Stomach smooth muscle (tissue), 2 donors: ENCODE results near the gene HPSE2.
"Not testable (repeated sequence)": the region's sequence is repeated elsewhere in the genome, so short reads cannot be mapped to it uniquely, and the experiment has no call there.

Experiments used
- H3K27ac ChIP-seq: one replicate; pipeline ENCODE4 v1.7.0; 2013; ENCODE audit warnings: mild to moderate bottlenecking, low read length, inconsistent platforms
- H3K27me3 ChIP-seq, 2 donors: one replicate each; pipeline ENCODE4 v1.7.0; 2013; ENCODE audit warnings: low read length in 2 of 2; ENCODE audit not compliant: insufficient read depth in 2 of 2, control insufficient read depth in 1 of 2
- H3K36me3 ChIP-seq, 2 donors: one replicate each; pipeline ENCODE4 v1.7.0; 2013; ENCODE audit warnings: low read length in 2 of 2; ENCODE audit not compliant: control insufficient read depth in 2 of 2, insufficient read depth in 2 of 2
- H3K4me1 ChIP-seq: one replicate; pipeline ENCODE4 v1.7.0; 2013; ENCODE audit warnings: low read length; ENCODE audit not compliant: control insufficient read depth, insufficient read depth
- H3K4me3 ChIP-seq, 2 donors: one replicate each; pipeline ENCODE4 v1.7.0; 2013; ENCODE audit warnings: low read length in 2 of 2
- H3K9ac ChIP-seq, 2 donors: one replicate each; pipeline ENCODE4 v1.7.0; 2013; ENCODE audit warnings: low read length in 2 of 2, mild to moderate bottlenecking in 1 of 2
- H3K9me3 ChIP-seq, 2 donors: one replicate each; pipeline ENCODE4 v1.7.0; 2013; ENCODE audit warnings: low read length in 2 of 2; ENCODE audit not compliant: control insufficient read depth in 2 of 2
- donor health status: healthy.
- donor health status: Pancreatic carcinoma.

HPSE2 gene

DNA sequence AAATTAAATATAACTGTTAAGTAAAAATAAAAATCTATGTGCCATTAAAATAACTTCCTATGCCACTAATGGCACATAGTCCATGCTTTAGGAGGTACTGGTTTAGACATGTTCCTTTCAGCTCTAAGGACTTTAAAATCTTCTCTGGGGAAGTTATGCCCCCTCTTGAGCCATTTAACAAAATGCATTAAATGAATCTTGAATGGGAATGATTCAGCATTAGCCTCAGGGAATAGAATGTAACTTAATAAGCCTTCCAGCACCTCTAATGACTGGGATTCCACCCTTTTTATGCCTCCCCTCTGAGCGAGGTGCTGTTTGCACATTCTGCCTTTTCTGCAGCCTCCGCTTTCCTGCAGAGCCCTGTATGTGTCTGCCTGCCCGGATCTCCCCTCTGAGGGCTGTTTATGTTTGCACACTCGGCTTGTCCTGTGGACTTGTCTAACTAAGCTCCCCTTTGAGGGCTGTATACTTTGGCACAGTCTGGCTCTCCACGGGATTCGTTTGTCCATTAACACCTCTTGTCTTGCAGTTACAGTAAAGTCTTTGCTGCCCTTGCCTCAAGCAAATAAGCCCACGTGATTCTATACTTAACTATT lies 680.5 kb downstream of the HPSE2 start:
- Histone ChIP-seq H3K4me3 (no peak overlapping the region), H3K27me3 (no peaks in the 10 kb centered on the region), H3K4me1 (no peaks in the 10 kb centered on the region), H3K9ac (no peak overlapping the region), H3K9me3 (no peaks in the 10 kb centered on the region), H3K27ac (no peak overlapping the region), H3K36me3 (no peaks in the 10 kb centered on the region)

DNA sequence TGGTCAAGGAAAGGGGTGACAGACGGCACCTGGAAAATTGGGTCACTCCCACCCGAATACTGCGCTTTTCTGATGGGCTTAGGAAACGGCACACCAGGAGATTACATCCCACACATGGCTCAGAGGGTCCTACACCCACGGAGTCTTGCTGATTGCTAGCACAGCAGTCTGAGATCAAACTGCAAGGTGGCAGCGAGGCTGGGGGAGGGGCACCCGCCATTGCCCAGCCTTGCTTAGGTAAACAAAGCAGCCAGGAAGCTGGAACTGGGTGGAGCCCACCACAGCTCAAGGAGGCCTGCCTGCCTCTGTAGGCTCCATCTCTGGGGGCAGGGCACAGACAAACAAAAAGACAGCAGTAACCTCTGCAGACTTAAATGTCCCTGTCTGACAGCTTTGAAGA lies 694.1 kb downstream of the HPSE2 start:
- H3K9me3 ChIP-seq, H3K36me3 ChIP-seq, H3K4me3 ChIP-seq, H3K4me1 ChIP-seq, H3K9ac ChIP-seq, H3K27me3 ChIP-seq, H3K27ac ChIP-seq: not testable (repeated sequence)

DNA sequence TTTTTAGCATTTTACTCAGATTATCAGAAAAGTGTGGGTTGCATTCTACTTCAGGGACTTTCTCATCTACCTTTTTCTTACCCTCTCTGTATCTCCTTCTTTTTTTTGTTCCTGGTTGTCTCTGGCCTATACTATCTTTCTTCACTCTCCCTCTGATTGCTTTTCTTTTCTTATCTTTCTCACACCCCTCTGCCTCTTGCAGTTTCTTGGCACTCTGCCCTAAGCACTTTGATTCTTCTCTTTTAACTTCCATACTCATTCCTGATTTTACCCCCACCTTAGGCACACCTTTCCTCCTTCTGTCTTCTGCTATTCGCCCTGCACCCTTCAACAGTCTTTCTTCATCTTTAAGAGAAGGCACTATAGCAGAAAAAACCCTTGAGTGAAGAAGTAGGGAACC lies 696.1 kb downstream of the HPSE2 start:
- no peak overlapping the region for H3K9ac ChIP-seq
- no peaks in the 10 kb centered on the region for H3K27me3 ChIP-seq
- H3K36me3 ChIP-seq: no peaks in the 10 kb centered on the region
- no peaks in the 10 kb centered on the region for H3K9me3 ChIP-seq
- no peak overlapping the region for H3K27ac ChIP-seq
- no peaks in the 10 kb centered on the region for H3K4me1 ChIP-seq
- no peak overlapping the region for H3K4me3 ChIP-seq

DNA sequence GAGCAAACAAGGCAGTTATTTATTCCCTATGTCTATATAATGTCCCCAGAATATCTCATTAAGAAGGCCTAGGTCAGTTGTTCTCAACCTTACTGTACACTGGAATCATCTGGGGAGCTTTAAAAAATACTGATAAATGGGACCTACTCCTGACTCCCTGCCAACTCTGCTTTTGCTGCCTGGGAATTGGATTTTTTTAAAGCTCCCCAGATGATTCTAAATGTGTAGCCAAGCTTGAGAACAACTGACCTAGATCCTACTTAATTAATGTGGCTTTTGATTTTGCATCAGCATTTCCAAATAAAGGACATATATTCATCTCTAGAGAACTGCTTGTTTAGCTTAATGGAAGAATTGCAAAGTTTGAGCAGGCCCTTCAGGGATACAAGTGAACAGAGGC lies 697.2 kb downstream of the HPSE2 start:
- H3K9me3 ChIP-seq: no peaks in the 10 kb centered on the region
- H3K4me1 ChIP-seq: no peaks in the 10 kb centered on the region
- no peaks in the 10 kb centered on the region for H3K36me3 ChIP-seq
- no peaks in the 10 kb centered on the region for H3K27me3 ChIP-seq
- no peak overlapping the region for H3K4me3 ChIP-seq
- H3K9ac ChIP-seq: no peak overlapping the region
- no peak overlapping the region for H3K27ac ChIP-seq

DNA sequence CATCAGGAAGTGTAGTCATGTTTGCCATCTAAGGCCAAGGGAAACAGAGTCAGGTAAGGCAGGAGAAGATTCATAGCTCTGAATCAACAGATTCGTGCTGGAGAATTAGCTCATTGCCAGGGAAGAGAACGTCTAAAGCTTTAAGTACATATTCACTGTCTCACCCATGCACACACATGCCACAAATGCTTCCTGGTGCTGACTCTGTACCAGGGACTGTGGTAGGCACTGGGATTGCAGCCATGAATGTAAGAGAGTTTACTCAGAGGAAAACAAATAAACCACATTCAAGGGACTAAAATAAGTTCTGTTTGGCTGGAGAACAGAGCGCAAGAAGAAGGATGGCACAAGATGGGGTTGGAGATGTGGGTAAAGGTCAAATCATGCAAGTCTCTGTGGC lies 699.1 kb downstream of the HPSE2 start:
- no peaks in the 10 kb centered on the region for H3K36me3 ChIP-seq
- no peak overlapping the region for H3K27ac ChIP-seq
- no peaks in the 10 kb centered on the region for H3K9me3 ChIP-seq
- no peak overlapping the region for H3K4me3 ChIP-seq
- no peaks in the 10 kb centered on the region for H3K27me3 ChIP-seq
- H3K9ac ChIP-seq: no peak overlapping the region
- H3K4me1 ChIP-seq: no peaks in the 10 kb centered on the region

DNA sequence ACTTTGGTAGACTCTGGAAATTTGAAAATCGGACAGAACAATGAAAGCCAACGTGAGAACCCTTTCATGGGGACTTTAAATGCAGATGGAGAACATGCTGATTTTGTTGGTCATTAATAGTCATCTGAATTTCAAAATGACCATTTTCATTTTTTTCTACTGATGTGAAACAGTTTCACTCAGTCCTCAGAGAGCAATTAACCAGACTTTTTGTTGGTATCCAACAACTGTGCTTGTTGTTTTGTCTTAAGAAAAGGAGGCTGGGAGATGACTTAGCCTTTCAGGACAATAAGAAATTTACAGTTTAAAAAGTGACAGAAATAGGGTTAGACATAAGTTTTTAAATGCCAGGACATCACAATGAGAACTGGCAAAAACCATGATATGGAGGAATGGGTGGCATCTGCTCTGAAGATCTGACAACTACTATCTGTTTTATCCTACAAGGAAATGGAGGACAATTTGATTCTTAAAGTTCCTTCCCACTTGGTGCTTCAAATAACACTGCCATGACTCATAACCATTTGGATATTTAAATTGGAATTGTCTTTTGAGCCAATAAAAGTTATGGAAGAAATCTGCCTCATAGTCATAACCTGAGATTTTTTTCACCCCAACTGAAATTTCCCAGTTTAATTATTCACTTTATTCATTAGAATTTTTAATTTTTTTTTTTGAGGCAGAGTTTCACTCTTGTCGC lies 701.8 kb downstream of the HPSE2 start:
- no peaks in the 10 kb centered on the region for H3K9me3 ChIP-seq
- no peaks in the 10 kb centered on the region for H3K4me1 ChIP-seq
- no peaks in the 10 kb centered on the region for H3K36me3 ChIP-seq
- H3K4me3 ChIP-seq: no peak overlapping the region
- no peak overlapping the region for H3K9ac ChIP-seq
- no peak overlapping the region for H3K27ac ChIP-seq
- H3K27me3 ChIP-seq: no peaks in the 10 kb centered on the region

DNA sequence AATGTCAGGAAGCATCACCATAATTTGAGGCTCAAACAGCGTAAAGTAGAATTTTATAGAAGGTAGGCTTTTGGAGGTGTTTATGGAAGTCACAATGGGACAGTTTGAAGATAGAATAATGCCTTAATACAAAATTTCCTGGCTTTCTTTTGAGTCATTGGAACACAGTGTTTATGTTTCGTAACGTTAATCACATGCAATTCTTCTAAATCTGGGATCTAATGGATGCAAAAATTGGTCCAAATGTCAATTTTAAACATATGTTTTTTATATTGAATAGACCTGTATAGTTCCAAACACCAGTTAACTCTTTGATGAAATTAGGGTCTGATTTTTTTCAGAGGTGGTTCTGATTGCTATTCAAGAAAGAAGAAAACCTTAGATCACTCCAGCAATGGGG lies 702.4 kb downstream of the HPSE2 start:
- H3K36me3 ChIP-seq: no peaks in the 10 kb centered on the region
- H3K27me3 ChIP-seq: no peaks in the 10 kb centered on the region
- no peak overlapping the region for H3K27ac ChIP-seq
- H3K9me3 ChIP-seq: no peaks in the 10 kb centered on the region
- H3K4me1 ChIP-seq: no peaks in the 10 kb centered on the region
- H3K9ac ChIP-seq: no peak overlapping the region
- no peak overlapping the region for H3K4me3 ChIP-seq

DNA sequence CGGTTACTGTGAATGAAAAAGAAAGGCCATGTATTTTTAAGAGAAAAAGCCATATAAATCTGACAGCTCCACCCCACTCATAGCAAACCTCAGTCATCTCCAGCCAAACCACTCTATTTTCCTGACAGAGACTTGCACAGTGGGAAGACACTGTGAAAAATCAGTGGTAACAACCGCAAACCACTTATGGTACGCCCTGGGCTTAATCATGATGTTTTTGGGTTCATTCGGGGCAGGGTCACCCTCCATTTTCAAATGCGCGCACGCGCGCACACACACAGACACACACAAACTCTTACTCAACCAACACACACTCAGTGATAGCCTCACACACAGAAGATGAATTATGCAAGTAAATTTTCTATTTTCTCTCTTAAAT lies 706.9 kb downstream of the HPSE2 start:
- Histone ChIP-seq H3K27ac (no peak overlapping the region), H3K27me3 (peaks cover 0 to 2% of the 10 kb centered on the region in 2 donors)

DNA sequence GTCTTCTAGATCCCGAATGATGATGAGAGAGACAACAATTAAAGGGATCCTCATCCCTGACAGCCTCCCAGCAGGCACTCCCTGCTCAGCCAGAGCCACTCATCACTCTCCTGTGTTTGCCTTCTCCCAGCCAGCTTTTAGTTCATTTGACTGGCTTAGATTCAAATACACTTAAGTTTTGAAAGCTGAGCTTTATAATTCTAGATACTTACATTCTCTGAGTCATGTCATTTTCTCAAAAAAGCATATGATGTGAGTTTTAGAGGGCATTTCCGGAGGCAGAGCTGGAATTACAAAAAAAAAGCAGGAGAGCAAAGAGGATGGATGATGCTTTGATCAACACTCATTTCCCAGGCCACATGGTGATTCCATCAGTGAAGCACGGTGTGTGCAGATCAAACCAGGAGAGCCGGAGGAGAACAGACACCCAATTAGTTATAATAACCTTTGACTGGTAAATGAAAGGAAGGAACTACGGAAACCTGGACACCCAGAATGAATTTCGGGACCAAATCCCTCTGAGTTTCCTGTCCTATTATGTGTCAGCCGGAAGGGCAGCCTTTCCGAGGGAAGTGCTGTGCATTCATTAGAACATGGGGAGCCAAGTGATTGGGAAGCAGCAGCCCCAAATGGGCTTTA lies 707.4 kb downstream of the HPSE2 start:
- Histone ChIP-seq H3K27ac (no peak overlapping the region), H3K36me3 (no peaks in the 10 kb centered on the region), H3K9ac (no peak overlapping the region), H3K4me1 (no peaks in the 10 kb centered on the region), H3K4me3 (no peak overlapping the region), H3K9me3 (no peaks in the 10 kb centered on the region), H3K27me3 (peaks cover 0 to 2% of the 10 kb centered on the region in 2 donors)

More for the DNA sequence above, 706.9 kb downstream of the HPSE2 start:
- Histone ChIP-seq H3K4me1 (no peaks in the 10 kb centered on the region), H3K9me3 (no peaks in the 10 kb centered on the region), H3K36me3 (no peaks in the 10 kb centered on the region), H3K4me3 (no peak overlapping the region), H3K9ac (no peak overlapping the region)

DNA sequence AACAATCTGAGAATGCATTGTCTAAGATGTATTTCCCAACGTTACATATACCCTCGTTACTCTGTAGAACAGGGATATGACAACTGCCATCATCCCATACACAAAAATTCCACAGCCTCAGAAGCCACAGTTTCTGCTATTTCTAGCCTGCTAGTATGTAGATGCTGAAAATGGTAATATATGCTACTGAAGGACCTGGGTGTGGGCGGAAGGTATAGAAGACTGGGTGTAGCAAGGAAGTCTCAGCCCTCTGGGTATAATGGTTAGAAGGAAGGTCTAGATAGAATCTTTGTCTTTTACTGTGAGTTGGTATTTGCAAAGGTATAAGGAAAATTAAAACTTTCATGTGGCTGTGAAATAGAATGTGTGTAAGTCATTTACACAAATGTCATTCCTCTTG lies 709.7 kb downstream of the HPSE2 start:
- H3K9ac ChIP-seq: no peak overlapping the region
- no peaks in the 10 kb centered on the region for H3K36me3 ChIP-seq
- H3K4me3 ChIP-seq: no peak overlapping the region

DNA sequence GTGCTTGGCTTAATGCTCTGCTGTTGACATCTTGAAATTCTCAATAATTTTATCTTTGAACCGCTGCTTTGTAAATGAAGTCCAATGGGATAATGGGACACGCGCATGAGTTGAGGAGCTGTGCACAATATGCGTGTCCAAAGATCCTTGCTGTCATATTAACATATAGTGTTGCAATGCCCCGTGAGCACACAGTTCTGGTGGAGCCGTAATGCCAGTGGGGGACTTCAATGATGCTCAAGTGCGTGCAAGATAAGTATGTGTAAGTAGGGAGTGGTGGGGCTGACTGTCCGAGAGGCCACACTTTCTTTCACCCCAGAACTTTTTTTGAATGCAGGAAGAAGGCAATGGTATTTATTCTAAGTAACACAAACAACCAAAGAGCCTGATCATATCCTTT lies 711.5 kb downstream of the HPSE2 start:
- Histone ChIP-seq H3K4me1 (no peaks in the 10 kb centered on the region), H3K27ac (no peak overlapping the region), H3K9ac (no peak overlapping the region), H3K27me3 (peaks cover 0 to 2% of the 10 kb centered on the region in 2 donors), H3K36me3 (no peaks in the 10 kb centered on the region), H3K4me3 (no peak overlapping the region), H3K9me3 (no peaks in the 10 kb centered on the region)

More for the DNA sequence above, 709.7 kb downstream of the HPSE2 start:
- Histone ChIP-seq H3K27me3 (peaks cover 0 to 2% of the 10 kb centered on the region in 2 donors), H3K27ac (no peak overlapping the region), H3K4me1 (no peaks in the 10 kb centered on the region), H3K9me3 (no peaks in the 10 kb centered on the region)
